OCI-LY3 (cell line): ENCODE data around the gene INSYN2A.

Experiments used
- CTCF ChIP-seq: fragments of 200-600, 300-600 bp; sonication (generic); IDR thresholded peaks from 2 replicates; pipeline ENCODE4 v1.5.1; 2014; ENCODE audit warnings: antibody characterized with exemption, low read length, low read depth
- EZH2phosphoT487 ChIP-seq: fragments of 200-600 bp; shearing (Covaris generic); IDR thresholded peaks from 2 replicates; pipeline ENCODE4 v1.6.1; 2018; ENCODE audit warnings: antibody characterized with exemption, mixed run types, low read depth

- TF ChIP-seq CTCF (no peak), EZH2phosphoT487 (no peak)
Measured at GRCh38 chr10:127157506-127158200, 38.7 kb downstream of the INSYN2A start.
